ENCODE data around the gene UROD.

Gene UROD

DNA sequence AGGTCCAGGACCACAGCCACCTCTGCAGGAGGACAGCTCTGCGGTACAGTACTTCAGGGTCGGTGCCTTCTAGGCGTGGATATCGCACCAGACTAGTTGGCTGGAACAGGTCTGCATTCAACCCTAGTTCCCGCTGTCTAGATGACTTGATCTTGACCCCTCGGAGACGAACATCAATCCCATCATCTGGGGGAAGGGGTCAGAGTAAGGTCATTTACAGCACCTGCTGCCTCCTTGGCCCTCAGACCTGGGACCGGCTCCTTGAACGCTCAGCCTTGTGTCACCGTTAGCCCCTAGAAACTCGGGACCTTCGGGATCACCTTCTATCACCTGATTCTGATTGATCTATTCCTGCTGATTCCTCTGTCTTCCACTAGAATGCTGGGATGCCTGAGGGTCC lies 3.5 kb upstream of the UROD start:
- no peak for DNase-seq (ENCODE audit: low read depth in 2 of 2)

- DNase-seq (ENCODE audit: low read depth in 2 of 2) = no peak
These were observed 2.7 kb upstream of the UROD start for GRCh38 chr1:45009296-45009865.

DNA sequence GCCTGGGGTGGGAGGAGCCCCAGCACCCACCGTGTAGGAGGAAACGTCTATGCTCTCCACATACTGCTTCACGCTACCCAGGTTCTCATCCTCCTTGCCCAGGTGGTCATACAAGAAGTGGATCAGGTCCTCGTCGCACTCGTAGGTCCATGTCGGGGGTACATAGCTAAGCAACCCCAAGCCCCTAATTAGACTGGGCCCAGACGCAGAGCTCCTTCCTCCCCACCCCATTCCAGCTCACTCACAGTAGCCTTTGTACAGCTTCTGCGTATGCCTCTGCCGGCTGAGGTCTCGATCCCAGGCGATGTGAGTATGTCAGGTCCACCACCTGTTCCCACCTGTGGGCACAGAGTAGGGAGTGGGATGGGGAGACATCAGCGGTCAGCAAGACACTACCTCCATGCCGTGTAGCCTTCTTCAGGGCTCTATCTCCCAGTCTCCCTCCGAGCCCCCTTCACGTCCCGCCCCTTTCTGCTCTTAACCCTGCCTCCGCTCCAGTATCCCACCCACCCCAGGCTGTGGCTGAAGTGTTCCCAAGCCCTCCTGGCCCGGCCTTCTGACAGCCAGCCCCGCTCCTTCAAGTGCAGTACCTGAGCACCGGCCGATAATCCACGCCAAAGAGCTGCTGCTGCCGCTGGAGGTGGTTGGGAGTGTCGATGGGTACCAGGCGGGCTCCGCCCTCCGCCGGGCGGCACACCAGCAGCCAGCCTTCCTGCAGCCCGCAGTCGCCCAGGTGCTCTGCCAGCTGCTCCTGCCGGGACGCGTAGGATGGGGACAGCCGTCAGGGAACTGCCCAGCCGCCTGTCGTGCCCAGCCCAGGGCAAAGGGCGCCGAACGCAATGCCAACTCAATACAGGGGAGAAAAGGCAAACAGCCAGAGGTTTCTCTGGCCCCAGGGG lies 1.8 kb upstream of the UROD start:
- DNase-seq (ENCODE audit: low read depth in 2 of 2) = no peak

DNA sequence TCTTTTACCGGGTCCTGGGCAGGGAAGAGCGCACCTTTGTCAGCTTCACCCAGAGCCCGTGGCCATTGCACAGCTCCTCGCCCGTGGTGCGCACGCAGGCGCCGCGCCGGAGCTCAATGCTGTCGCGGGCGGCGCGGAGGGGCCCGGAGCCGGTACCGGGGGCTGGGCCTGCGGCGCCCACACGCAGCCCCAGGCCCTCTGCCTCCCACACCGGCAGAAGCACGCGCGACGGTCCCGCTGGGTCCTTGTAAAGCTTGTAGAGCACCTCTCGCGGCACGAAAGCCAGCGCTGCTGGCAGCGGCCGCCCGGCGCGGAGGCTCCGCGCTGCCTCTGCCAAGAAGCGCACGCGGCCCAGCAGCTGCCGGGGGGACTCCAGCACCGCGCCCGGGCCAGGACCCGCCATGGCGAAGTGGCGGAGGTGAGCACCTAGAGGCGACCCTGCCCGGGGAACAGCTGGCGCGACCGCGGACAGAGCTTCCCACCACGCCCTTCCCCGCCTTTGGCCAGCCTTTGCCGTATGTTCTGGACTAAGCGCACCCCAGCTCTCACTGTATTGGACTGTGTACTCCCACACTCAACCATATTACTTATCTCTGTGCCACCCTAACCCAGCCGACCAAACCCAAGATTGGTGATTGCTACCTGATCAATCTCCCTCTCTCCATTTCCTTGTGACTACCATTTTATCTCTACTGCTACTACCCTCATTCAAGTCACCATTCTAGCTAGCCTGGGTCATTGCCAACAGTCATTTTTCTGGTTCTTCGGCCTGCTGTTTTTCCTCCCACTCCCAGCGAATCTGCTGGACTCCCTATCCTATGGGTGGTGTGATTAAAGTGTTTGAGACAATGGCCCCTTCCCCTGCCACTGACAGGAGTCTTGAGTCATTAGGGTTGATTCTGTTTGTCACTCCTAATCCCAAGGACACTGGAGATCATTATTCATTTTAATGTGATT lies 921 bp upstream of the UROD start, which contains the start of gene HECTD3:
Gene HECTD3, minus strand, starts transcription at position 470 of the 957 bp plus-strand sequence. Its CDS starts 67 bp downstream, at position 403.
- DNase-seq (ENCODE audit: low read depth in 2 of 2) = peak in 1 of 2 donors; percentile 29

DNA sequence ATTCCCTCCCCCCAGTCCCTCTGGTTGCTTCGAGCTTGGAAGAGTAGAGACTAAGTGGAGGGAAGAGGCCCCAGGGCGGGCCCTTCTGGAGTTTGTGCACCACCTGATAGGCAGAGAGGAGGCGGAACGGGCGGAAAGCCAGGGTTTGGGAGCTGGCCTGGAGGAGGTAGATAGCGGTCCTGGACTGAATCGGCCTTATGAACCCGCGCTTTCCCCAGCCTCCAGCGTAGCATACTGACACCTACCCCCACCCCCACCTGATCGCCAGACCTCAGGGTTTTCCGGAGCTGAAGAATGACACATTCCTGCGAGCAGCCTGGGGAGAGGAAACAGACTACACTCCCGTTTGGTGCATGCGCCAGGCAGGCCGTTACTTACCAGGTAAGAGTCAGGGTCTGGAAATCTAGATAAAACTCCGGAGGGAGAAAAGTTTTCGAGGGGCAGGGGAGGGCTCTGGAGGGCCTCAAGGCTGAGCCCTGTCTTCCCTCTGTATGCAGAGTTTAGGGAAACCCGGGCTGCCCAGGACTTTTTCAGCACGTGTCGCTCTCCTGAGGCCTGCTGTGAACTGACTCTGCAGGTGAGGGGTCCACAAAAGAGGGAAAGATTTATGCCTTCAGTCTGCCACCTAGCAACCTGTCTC lies 705 bp downstream of the UROD start:
- no peak for DNase-seq (ENCODE audit: low read depth in 2 of 2)

DNA sequence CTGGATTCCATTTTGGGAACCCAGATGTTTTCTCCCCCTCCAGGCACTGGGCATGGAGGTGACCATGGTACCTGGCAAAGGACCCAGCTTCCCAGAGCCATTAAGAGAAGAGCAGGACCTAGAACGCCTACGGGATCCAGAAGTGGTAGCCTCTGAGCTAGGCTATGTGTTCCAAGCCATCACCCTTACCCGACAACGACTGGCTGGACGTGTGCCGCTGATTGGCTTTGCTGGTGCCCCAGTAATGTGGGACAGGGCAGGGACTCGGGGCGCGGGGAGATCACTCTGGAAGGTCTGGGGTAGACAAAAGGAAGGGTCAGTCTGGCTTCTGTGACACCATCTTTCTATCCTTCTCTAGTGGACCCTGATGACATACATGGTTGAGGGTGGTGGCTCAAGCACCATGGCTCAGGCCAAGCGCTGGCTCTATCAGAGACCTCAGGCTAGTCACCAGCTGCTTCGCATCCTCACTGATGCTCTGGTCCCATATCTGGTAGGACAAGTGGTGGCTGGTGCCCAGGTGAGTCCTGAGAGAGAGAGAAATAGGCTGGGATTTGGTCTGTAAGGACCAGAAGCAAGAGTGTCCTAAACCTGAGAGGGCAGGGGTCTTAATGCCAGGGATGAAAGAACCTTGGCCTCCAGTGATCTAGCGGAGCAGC lies 1.6 kb downstream of the UROD start:
- DNase-seq (ENCODE audit: low read depth in 2 of 2) = no peak

DNA sequence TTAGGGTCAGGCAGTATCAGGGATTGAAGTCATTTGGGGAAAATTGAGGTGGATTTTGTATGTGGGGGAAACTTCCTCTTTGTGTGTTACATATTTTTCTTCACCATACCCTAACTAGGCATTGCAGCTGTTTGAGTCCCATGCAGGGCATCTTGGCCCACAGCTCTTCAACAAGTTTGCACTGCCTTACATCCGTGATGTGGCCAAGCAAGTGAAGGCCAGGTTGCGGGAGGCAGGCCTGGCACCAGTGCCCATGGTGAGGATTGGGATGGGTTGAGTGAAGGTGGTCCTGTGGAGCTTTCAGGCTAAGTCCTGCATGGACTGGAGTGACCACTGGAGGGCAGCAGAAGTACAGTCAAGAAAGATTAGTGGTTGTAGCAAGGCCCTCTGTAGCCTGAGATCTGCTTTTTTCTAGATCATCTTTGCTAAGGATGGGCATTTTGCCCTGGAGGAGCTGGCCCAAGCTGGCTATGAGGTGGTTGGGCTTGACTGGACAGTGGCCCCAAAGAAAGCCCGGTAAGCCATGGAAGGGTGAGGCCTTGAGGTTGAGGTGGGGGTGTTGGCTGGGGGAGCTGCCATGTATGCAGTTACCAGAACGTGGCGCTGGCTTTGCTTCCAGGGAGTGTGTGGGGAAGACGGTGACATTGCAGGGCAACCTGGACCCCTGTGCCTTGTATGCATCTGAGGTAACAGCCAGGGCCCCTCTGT lies 2.4 kb downstream of the UROD start:
- DNase-seq (ENCODE audit: low read depth in 2 of 2) = peak; percentile 60 to 69

DNA sequence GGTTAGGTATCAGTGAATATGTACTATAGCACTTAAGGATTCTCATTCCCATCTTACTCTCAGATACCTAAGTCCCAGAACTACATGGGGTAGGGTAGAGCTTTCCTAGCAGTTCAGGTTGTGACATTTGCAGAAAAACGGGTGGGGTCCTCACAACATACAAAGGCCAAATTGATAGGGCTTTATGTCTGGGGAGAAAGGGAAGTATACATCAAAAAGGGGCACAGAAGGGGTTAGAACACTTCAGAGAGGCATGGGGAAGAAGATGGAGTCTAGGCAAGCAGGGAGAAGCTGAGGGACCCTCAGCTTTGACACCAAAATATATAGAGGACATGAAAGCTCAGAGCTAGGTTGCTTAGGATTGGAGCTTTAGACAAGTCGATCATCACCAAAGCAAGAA lies 3.6 kb downstream of the UROD start:
- no peak for DNase-seq (ENCODE audit: low read depth in 2 of 2)

DNA sequence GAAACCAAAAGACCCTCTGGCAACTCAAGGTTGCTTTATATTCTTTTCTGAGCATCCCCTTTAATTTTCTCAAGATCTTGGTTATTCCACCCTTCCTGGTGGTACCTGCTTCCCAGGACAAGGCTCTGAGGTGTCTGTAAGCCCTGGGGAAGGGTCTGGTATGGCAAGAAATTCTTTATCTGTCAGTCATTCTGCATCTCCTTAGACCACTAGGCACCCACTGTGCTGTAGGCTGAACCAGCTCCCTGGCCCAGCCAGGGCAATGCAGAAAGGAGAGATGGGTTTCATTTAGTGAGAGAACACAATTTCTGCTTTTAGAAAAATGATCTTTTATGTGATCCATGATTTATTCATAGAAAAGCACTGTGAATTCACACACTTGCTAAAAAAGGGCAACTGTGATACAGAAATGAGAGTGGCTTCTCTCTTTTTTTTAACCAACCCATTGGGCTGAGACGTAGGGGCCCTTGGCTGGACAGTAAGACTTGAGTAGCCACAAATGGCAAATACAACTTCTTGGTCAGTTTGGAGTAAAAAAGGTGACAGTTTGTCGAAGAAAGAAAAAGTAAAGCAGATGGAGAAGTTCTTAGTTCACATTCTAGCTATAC lies 4.1 kb downstream of the UROD start:
- DNase-seq (ENCODE audit: low read depth in 2 of 2) = no peak

GRCh38 chr1:45016767-45017166 lies 4.7 kb downstream of the UROD start:
- DNase-seq (ENCODE audit: low read depth in 2 of 2) = no peak

- peak; percentile 29 to 34 for DNase-seq (ENCODE audit: low read depth in 2 of 2)
These were observed 6.7 kb downstream of the UROD start for GRCh38 chr1:45018599-45019230.

GRCh38 chr1:45023663-45024062 lies 11.6 kb downstream of the UROD start:
- DNase-seq (ENCODE audit: low read depth in 2 of 2) = no peak

DNA sequence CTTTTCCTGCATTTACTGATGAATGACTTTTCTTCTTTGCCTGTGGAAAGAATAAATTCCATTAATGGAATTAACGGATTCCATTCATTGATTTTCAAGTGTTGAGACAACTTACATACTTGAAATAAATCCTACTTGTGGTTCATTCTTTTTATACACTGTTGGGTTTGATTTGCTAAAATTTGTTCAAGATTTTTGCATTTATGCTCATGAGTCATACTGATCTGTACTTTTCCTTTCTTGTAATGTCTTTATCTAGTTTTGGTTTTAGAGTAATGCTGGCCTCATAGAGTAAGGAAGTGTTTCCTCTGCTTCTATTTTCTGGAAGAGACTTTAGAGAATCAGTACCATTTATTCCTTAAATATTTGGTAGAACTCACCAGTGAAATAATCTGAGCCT lies 14.4 kb downstream of the UROD start:
- no peak for DNase-seq (ENCODE audit: low read depth in 2 of 2)

DNA sequence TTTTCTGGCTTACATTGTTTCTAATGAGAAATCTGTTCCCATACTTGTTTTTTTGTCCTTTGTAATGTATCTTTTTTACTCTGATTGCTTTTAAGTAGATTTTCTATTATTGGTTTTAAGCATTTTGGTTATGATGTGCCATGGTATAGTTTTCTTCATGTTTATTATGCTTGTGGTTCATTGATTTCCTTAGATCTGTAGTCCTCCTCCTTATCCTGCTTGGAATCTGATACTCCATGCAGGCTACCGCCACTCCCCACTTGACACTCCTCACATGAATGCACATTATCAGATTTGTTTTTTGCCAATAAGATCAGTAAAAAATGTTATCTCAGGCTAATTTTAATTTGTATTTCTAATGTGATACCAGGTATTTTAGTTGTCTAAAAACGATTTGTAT lies 20.8 kb downstream of the UROD start:
- no peak for DNase-seq (ENCODE audit: low read depth in 2 of 2)

GRCh38 chr1:45033356-45033755 lies 21.3 kb downstream of the UROD start:
- no peak for DNase-seq (ENCODE audit: low read depth in 2 of 2)

GRCh38 chr1:45035631-45036301 lies 23.7 kb downstream of the UROD start:
- no peak for DNase-seq (ENCODE audit: low read depth in 2 of 2)

- no peak for DNase-seq (ENCODE audit: low read depth in 2 of 2)
These were observed 25.4 kb downstream of the UROD start for GRCh38 chr1:45037456-45037855.

DNA sequence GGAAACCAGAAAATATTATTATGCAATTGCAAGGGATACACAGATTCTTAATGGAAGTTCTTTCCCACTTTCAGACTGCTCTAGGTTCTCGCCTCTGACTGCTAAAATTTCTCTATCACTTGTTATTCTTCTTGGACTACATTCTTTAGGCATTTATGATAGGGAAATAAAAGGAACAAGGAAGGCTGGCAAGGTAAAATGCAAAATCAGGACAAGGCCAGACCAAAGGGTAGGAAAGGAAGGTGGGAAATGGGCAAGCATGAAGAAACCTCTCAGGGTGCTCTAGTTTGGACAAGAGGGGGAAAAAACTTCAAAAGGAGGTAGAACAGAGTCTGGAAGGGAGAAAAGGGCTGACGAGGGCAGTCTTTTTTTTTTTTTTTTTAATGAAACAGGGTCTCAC lies 26.2 kb downstream of the UROD start:
- no peak for DNase-seq (ENCODE audit: low read depth in 2 of 2)

Measured in stimulated activated CD4-positive, alpha-beta T cell treated with anti-CD3 and anti-CD28 coated beads, Interleukin-1b, Interleukin-23, amount 100 ng/mL, for 1 hour (primary cell).